ENCODE results near the gene HECW1.

DNA sequence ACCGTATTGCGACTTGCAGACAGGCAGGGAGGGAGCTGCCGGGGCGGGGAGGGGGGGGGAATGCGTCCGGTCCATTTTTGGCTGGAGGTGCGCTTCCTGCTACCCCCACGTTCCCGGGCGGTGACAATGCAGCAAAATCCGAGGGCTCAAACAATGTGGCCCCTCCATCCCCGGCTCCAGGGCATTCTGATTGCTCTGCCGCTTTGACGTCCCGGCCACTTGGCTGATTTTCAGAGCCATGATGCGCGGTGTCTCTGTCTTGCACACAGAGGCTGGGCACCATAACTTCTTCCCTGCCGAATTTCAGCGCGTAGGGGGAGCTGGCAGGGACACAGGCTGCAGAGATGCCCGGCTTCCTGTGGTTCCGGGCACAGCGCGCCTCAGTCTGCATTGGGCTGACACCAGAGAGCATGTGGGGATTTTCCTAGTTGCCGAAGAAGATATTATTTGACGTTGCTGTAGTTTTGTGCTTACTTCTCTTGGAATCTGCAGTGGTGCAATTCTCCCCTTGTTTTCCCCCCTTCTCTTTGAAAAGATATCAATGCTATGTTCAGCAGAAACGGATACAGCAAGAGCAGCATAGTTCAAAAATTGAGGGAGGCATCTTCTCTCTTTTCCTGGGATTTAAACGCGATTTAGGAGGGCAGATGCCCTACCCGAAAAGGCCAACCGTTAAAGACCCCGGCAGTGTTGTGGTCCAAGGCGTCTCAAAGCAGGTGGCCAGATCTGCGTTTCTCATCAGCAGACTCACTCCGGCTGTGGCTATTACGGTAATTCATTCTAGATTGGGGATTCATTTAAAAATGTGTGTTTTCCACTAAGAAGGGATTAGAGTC is 1.4 kb downstream of the HECW1 start:
- TF ChIP-seq, protein P1, sequence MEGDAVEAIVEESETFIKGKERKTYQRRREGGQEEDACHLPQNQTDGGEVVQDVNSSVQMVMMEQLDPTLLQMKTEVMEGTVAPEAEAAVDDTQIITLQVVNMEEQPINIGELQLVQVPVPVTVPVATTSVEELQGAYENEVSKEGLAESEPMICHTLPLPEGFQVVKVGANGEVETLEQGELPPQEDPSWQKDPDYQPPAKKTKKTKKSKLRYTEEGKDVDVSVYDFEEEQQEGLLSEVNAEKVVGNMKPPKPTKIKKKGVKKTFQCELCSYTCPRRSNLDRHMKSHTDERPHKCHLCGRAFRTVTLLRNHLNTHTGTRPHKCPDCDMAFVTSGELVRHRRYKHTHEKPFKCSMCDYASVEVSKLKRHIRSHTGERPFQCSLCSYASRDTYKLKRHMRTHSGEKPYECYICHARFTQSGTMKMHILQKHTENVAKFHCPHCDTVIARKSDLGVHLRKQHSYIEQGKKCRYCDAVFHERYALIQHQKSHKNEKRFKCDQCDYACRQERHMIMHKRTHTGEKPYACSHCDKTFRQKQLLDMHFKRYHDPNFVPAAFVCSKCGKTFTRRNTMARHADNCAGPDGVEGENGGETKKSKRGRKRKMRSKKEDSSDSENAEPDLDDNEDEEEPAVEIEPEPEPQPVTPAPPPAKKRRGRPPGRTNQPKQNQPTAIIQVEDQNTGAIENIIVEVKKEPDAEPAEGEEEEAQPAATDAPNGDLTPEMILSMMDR (IDR thresholded peaks at IDR 0.05): no peak
- TF ChIP-seq EZH2 (IDR thresholded peaks at IDR 0.05) (peak; percentile 57), EZH2phosphoT487 (IDR thresholded peaks at IDR 0.05) (no peak)

All from neural progenitor cell (in vitro differentiated cells).